Spleen (tissue), 11 donors: ENCODE measurements around the gene TMEM37. TPM values are rescaled to one million over a fixed set of nuclear protein-coding genes. Genes with fewer than 3 reads are reported as not detected.

ENCODE experiments used
- DNase-seq: peaks from one replicate; pipeline ENCODE4 v3.0.0-alpha.2; 2020
- H3K27ac ChIP-seq, 8 donors: fragments of 200-600 bp; sonication (generic) in 7 of 8; 1 replicate in 4 of 8; 2 replicates in 4 of 8; pipeline versions ENCODE4 v1.5.0 to v1.8.0; 2016 to 2021; ENCODE audit warnings: inconsistent platforms in 4 of 8, mild to moderate bottlenecking in 4 of 8, moderate library complexity in 1 of 8
- H3K27me3 ChIP-seq, 7 donors: fragments of 200-600 bp; sonication (generic) in 6 of 7; replicated peaks in 1 of 7; 1 replicate in 4 of 7; 2 replicates in 3 of 7; pipeline versions ENCODE4 v1.5.0 to v1.8.0; 2016 to 2021; ENCODE audit warnings: inconsistent platforms in 3 of 7, mild to moderate bottlenecking in 1 of 7
- H3K36me3 ChIP-seq, 6 donors: fragments of 200-600 bp; sonication (generic) in 5 of 6; 1 replicate in 4 of 6; 2 replicates in 2 of 6; pipeline versions ENCODE4 v1.5.0 to v1.8.0; 2016 to 2021; ENCODE audit warnings: inconsistent platforms in 2 of 6
- H3K4me1 ChIP-seq, 6 donors: fragments of 200-600 bp; sonication (generic) in 5 of 6; 1 replicate in 3 of 6; 2 replicates in 3 of 6; pipeline versions ENCODE4 v1.5.0 to v1.8.0; 2016 to 2021; ENCODE audit warnings: inconsistent platforms in 3 of 6
- H3K4me3 ChIP-seq, 8 donors: fragments of 200-600 bp; sonication (generic) in 7 of 8; 1 replicate in 4 of 8; 2 replicates in 4 of 8; pipeline versions ENCODE4 v1.5.0 to v1.8.0; 2016 to 2021; ENCODE audit warnings: inconsistent platforms in 4 of 8, mild to moderate bottlenecking in 4 of 8, moderate library complexity in 2 of 8
- H3K9me3 ChIP-seq, 8 donors: fragments of 200-600 bp; sonication (generic) in 7 of 8; 1 replicate in 4 of 8; 2 replicates in 4 of 8; pipeline versions ENCODE4 v1.5.0 to v1.8.0; 2016 to 2021; ENCODE audit warnings: inconsistent platforms in 4 of 8
- POLR2A ChIP-seq, 3 donors: fragments of 450-650 bp; IDR thresholded peaks; one replicate each; pipeline ENCODE4 v1.5.1; 2017; ENCODE audit warnings: antibody characterized with exemption in 3 of 3, mild to moderate bottlenecking in 1 of 3
- POLR2AphosphoS5 ChIP-seq, 3 donors: sonication (generic); formaldehyde crosslinking; IDR thresholded peaks; one replicate each; pipeline ENCODE4 v1.5.1; 2017; ENCODE audit warnings: antibody characterized with exemption in 3 of 3
- WGBS, 5 donors: extraction: QIAGEN DNeasy Blood & Tissue Kit in 3 of 5; methylation state at CpG; one replicate each; pipeline versions ENCODE4 v1.1.5 to v1.1.7; 2013 to 2018; 5-methylcytosine and 5-hydroxymethylcytosine counted together
- intact Hi-C: fragments of 100-400 bp; cut with DNase I; formaldehyde crosslinking; loops from one replicate; pipeline ENCODE4 v1.15.0; 2023; ENCODE audit warnings: low total_unique reads
- polyA plus RNA-seq, 3 donors: library from polyadenylated mRNA; stranded (reverse); fragments of 200-250 nt; gene quantifications; one replicate each; pipeline ENCODE4 v1.2.1, GENCODE V29; 2013
- total RNA-seq, 7 donors: library from RNA; depleted of rRNA in 3 of 7; stranded (reverse); fragments of >200 nt in 3 of 7; fragmentation: NEBNext Ultra II Directional in 4 of 7; extraction: Animal tissue kit (Norgen Biotek cat#: 25700) in 4 of 7; gene quantifications; one replicate each; pipeline versions ENCODE4 v1.1.0 to v1.2.1, GENCODE V29; 2016 to 2021
- TF ChIP-seq, protein P1 (sequence below), 11 experiments: fragments of 200-600 bp in 7 of 11; fragments of 450-650 bp in 4 of 11; sonication (generic) in 4 of 11; IDR thresholded peaks in 8 of 11; conservative IDR thresholded peaks in 3 of 11; 1 replicate in 7 of 11; 2 replicates in 4 of 11; pipeline versions ENCODE4 v1.4.0 to v1.8.0; 2016 to 2021; ENCODE audit warnings: antibody characterized with exemption in 11 of 11, inconsistent platforms in 4 of 11, mild to moderate bottlenecking in 1 of 11
- donor health status: healthy with polysubstance abuse.
- donor health status: DM: no; HTN: no; CAD: no; lungs with moderate emphysema.
- donor health status: DM: no; HTN: no; CAD: no.
- donor health status: Bipolar disorder and iron deficiency.
- donor health status: healthy.
- donor health status: DM: no; HTN: no; CAD: no.
- donor health status: DM: yes; HTN: yes; CAD: no.

Gene TMEM37
- total and polyA plus RNA-seq, 10 donors = 5.9 to 53.2 (median 25.1) TPM

DNA sequence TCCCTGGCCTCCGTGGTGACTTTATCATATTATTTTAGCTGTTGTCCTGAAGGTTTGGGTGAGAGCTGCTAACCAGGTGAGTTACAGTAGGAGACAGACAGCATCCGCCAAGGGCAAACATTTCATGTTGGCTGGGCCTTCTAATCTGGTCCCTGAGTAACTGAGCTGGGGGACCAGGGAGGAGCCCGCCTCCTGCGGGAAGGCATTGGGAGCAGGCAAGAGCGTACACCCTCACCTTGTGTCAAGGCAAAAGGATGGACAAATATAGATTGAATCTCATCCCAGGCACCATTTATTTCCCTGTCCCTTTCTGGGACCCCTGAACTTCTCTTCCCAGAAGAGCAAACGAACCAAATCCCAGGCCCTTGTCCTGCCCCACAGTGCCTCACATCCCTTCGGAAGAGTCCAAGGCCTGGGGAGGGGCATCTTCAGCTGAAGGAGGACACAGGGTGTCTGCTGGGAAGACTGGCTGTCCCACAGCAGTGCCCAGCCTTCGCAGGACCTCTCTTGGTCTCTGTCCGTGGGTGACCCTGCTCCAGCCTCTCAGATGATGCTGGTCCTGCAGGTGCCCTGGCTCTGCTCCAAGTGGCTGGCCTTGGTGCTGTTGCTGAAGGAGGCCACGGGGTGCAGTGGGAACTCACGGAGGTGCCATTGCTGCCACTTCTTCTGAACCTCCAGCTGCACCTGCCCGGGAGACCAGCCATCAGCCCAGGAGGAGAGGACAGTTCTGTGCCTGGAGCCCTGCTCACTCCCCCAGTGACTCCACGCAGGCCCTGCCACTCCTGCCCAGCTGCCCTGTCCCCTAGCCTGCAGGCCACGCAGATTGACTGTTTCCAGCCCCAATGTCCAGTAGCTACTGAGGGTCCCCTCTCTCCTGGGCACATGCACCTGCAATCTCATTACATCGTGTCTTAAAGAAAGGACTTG is 8.2 kb downstream of the TMEM37 start:
- Histone ChIP-seq H3K27ac (no peak overlapping the region), H3K4me1 (peaks cover 0 to 2% (median 0%) of the 10 kb centered on the region in 6 donors), H3K4me3 (no peak overlapping the region), H3K27me3 (peaks cover 0 to 15% (median 0%) of the 10 kb centered on the region in 7 donors), H3K9me3 (no peaks in the 10 kb centered on the region), H3K36me3 (peaks cover 0 to 6% (median 0%) of the 10 kb centered on the region in 6 donors)
- WGBS, 5 donors = 76 to 81% (median 80%) methylated on average over 13 to 15 of the region's 15 CpGs
- no peak for DNase-seq
- intact Hi-C loops = no loop called here
- TF ChIP-seq POLR2AphosphoS5 (IDR thresholded peaks at IDR 0.05) = no peak
- TF ChIP-seq POLR2A (IDR thresholded peaks at IDR 0.05) = no peak
- TF ChIP-seq, protein P1, sequence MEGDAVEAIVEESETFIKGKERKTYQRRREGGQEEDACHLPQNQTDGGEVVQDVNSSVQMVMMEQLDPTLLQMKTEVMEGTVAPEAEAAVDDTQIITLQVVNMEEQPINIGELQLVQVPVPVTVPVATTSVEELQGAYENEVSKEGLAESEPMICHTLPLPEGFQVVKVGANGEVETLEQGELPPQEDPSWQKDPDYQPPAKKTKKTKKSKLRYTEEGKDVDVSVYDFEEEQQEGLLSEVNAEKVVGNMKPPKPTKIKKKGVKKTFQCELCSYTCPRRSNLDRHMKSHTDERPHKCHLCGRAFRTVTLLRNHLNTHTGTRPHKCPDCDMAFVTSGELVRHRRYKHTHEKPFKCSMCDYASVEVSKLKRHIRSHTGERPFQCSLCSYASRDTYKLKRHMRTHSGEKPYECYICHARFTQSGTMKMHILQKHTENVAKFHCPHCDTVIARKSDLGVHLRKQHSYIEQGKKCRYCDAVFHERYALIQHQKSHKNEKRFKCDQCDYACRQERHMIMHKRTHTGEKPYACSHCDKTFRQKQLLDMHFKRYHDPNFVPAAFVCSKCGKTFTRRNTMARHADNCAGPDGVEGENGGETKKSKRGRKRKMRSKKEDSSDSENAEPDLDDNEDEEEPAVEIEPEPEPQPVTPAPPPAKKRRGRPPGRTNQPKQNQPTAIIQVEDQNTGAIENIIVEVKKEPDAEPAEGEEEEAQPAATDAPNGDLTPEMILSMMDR (IDR thresholded peaks at IDR 0.05 in 8 of 11, conservative IDR thresholded peaks at IDR 0.05 in 3 of 11) = no peak

DNA sequence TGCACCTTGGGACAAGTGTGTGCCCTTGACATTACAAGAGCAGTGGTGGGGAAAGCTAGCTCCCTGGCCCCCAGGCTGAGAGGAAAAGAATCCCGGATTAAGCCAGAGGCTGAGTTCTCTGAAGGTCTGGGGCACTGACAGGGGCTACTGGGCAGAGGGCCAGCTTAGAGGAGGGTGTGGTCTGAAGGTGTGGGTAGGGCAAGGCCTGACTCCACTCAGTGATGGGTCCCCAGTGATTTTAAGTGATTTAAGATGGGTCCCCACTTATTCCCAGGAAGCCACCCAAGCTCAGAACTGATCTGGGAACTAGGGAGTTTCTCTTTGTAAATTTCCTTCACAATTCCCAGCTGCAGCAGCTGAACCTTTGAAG is 8.8 kb downstream of the TMEM37 start:
- WGBS, 5 donors = 43 to 61% (median 50%) methylated on average over 1 of the region's 1 CpG

DNA sequence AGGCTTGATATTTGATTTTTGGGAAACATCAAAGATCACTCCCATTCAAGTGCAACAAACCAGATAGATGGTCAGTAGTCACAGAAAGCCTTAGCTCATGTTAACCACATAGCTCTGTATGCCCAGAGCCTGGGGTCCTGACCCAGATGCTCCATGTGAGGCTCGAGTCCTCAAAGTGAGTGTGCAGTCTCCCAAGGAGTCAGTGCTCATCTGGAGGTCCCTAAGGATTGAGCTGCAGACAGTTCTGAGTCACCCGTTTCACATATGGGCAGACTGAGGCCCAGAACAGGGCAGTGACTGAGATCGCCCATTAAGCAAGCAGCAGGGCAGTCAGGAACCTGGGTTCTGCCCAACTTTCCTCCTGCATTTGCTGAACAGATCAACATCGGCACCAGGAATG is 9.2 kb downstream of the TMEM37 start:
- TF ChIP-seq, protein P1 (IDR thresholded peaks at IDR 0.05 in 8 of 11, conservative IDR thresholded peaks at IDR 0.05 in 3 of 11) = no peak
- TF ChIP-seq POLR2AphosphoS5 (IDR thresholded peaks at IDR 0.05) (no peak), POLR2A (IDR thresholded peaks at IDR 0.05) (no peak)
- Histone ChIP-seq H3K4me1 (no peaks in the 10 kb centered on the region), H3K27ac (no peak overlapping the region), H3K27me3 (peaks cover 0 to 8% (median 0%) of the 10 kb centered on the region in 7 donors), H3K36me3 (peaks cover 0 to 6% (median 0%) of the 10 kb centered on the region in 6 donors), H3K9me3 (no peaks in the 10 kb centered on the region), H3K4me3 (no peak overlapping the region)
- 75 to 88% (median 81%) methylated on average over 4 of the region's 4 CpGs for WGBS, 5 donors
- no peak for DNase-seq
- intact Hi-C loops = no loop called here

More for the DNA sequence above, 8.8 kb downstream of the TMEM37 start:
- peaks cover 0 to 12% (median 0%) of the 10 kb centered on the region in 7 donors for H3K27me3 ChIP-seq
- intact Hi-C loops = no loop called here
- peaks cover 0 to 6% (median 0%) of the 10 kb centered on the region in 6 donors for H3K36me3 ChIP-seq
- DNase-seq = no peak
- TF ChIP-seq, protein P1 (IDR thresholded peaks at IDR 0.05 in 8 of 11, conservative IDR thresholded peaks at IDR 0.05 in 3 of 11) = no peak
- TF ChIP-seq POLR2A (IDR thresholded peaks at IDR 0.05) = no peak
- TF ChIP-seq POLR2AphosphoS5 (IDR thresholded peaks at IDR 0.05) = no peak
- no peaks in the 10 kb centered on the region for H3K4me1 ChIP-seq
- H3K9me3 ChIP-seq = no peaks in the 10 kb centered on the region
- no peak overlapping the region for H3K27ac ChIP-seq
- no peak overlapping the region for H3K4me3 ChIP-seq
